LNCAP (cell line): ENCODE measurements around the gene IPO13.

Experiments
- CTCF ChIP-seq: fragments of 450-650 bp; IDR thresholded peaks from 2 replicates; pipeline ENCODE4 v1.5.1; 2017; ENCODE audit warnings: mild to moderate bottlenecking

The IPO13 gene

GRCh38 chr1:44002606-44003157 lies 55.9 kb downstream of the IPO13 start:
- no peak; the same call in 1 of the 2 replicates for TF ChIP-seq CTCF

- no peak for TF ChIP-seq CTCF
These were observed 61.5 kb downstream of the IPO13 start for GRCh38 chr1:44008259-44008658.

- no peak for TF ChIP-seq CTCF
These were observed 64.3 kb downstream of the IPO13 start for GRCh38 chr1:44010935-44011471.

GRCh38 chr1:44012404-44012803 lies 65.7 kb downstream of the IPO13 start:
- TF ChIP-seq CTCF, result no peak

GRCh38 chr1:44012941-44013609 lies 66.3 kb downstream of the IPO13 start:
- TF ChIP-seq CTCF, result no peak

- TF ChIP-seq CTCF, result no peak
These were observed 67.2 kb downstream of the IPO13 start for GRCh38 chr1:44013949-44014348.

GRCh38 chr1:44014365-44015104 lies 67.8 kb downstream of the IPO13 start:
- TF ChIP-seq CTCF, result no peak
